IPS-15b (cell line): Measurements from ENCODE around the gene CPLX1.
"Not testable (repeated sequence)": the region's sequence is repeated elsewhere in the genome, so short reads cannot be mapped to it uniquely, and the experiment has no call there.

Experiments used
- H3K27me3 ChIP-seq: one replicate; pipeline ENCODE4 v1.6.1; 2013; ENCODE audit warnings: low read length; ENCODE audit not compliant: control insufficient read depth, insufficient read depth
- H3K36me3 ChIP-seq: one replicate; pipeline ENCODE4 v1.6.1; 2013; ENCODE audit warnings: low read length; ENCODE audit not compliant: control insufficient read depth, insufficient read depth
- H3K4me1 ChIP-seq: one replicate; pipeline ENCODE4 v1.6.1; 2013; ENCODE audit warnings: mild to moderate bottlenecking, low read length; ENCODE audit not compliant: control insufficient read depth, insufficient read depth
- H3K4me3 ChIP-seq: one replicate; pipeline ENCODE4 v1.5.1; 2013; ENCODE audit warnings: low read depth, low read length
- H3K9ac ChIP-seq: one replicate; pipeline ENCODE4 v1.6.1; 2013; ENCODE audit warnings: low read depth, mild to moderate bottlenecking, low read length
- H3K9me3 ChIP-seq: one replicate; pipeline ENCODE4 v1.6.1; 2013; ENCODE audit warnings: mild to moderate bottlenecking, low read length; ENCODE audit not compliant: control insufficient read depth, insufficient read depth

The CPLX1 gene

DNA sequence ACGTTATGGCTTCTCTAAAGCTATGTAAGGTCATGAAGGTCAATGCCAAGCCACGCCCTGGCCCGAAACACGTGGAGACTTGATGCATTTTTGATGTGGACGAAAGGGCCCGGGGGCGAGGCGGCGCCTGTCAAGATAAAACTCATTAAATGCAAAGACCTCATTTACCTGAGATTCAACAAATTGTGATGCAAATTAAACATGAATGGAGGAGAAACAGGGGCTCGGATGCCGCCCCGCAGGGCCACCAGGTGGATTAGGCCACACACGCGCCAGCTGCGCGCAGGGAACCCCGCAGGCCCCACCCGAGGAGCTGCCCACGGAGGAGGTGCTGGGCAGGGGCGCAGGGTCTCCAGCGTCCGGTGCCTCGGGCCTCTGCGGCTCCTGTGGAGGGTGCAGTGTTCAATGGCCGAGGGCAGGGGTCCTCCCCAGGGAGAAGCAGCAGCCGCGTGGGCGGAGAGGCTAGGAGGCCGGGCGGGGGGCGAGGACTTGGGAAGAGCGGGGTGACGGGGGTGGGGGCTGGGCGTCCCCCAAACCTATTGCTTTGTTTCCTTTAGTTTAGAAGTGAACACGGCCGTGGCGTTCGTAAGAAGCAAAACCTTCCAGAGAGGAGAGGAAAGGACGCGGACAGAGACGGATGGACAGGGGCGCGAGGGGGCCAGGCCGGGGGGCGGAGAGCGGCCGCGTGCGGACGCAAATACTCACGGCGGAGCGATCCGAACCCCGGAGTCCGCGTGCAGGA lies 40.4 kb downstream of the CPLX1 start:
- peak overlapping the region; percentile 32 for H3K4me3 ChIP-seq
- no peaks in the 10 kb centered on the region for H3K9me3 ChIP-seq
- H3K9ac ChIP-seq = no peak overlapping the region
- H3K36me3 ChIP-seq = no peaks in the 10 kb centered on the region
- H3K4me1 ChIP-seq = peaks cover 4% of the 10 kb centered on the region
- peaks cover 26% of the 10 kb centered on the region for H3K27me3 ChIP-seq

DNA sequence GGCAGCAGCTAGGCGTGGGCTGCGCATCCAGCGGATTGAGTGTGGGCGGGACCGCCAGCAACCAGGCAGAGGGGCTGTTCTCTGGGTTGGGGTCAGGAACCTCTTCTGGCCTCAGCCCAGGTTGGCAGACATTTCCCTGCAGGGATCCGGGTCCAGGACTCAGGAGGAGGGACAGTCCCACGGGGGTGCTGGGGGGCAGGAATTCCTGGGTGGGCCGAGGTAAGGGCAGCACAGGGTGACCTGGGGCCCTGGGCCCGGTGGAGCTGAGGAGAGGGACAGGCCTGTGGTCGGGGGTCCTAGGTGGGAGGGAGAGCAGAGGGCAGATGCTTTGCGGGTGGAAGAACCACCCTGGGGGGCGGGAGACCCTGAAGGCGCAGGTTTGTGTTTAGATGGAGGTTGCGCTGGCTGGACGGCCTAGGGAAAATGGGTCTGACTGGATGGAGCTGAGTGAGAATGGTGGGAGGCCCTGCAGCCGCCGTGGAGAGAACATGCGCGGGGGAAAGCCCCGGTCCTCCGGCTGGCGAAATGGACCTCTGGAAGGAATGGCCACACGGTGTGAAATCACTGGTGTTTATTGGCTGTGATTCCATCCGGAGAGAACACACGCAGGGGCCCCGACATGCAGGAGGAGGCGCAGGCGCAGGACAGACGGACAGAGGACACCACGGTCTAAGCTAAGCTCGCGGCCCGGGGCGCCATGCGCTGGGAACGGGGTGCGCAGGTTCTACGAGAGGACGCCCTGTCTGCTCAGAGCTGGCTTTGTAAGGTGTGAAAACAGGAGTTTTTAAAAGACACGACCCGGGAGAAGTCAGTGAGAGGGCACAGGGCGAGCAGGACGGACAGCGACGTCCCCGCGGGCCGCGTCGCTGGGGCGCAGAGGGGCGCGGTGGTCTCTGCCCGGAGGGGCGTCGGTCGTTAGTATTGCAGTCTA lies 41.3 kb downstream of the CPLX1 start:
- H3K36me3 ChIP-seq = peaks cover 4% of the 10 kb centered on the region
- no peak overlapping the region for H3K9ac ChIP-seq
- H3K9me3 ChIP-seq = no peaks in the 10 kb centered on the region
- peaks cover 4% of the 10 kb centered on the region for H3K4me1 ChIP-seq
- peaks cover 26% of the 10 kb centered on the region for H3K27me3 ChIP-seq
- H3K4me3 ChIP-seq = peak overlapping the region; percentile 32

DNA sequence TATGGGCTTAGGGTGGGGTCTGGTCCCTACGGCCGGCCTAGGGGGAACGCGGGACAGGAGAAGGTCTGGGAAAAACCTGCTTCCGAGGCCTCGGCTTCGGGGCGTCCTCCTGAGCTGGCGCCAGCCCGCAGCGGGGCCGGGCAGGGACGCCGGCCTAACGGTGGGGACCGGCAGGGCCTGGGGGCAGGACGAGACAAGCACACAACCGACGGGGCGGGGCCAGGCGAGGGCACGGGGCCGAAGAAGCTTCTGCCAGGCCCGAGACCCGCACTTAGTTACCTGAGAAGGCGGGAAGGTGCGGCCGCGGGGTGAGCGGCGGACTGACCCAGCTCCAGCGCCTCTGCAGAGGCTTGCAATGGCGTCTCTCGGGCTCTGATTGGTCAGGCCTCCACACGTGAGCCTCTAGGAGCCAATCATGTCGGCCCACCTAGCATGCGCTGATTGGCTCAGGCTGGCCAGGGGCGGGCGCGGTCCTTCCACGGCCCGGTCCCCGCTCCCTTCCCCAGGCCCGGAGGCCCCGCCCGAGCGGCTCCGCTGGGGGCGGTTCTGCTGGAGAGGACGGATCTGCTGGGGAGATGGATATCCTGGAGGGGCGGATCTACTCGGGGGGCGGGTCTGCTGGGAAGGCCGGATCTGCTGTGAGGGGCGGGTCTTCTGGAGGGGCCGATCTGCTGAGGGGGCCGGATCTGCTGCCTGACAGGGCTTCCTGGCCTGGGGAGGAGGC lies 44.3 kb downstream of the CPLX1 start:
- Histone ChIP-seq H3K36me3 (peaks cover 22% of the 10 kb centered on the region), H3K9me3 (no peaks in the 10 kb centered on the region), H3K27me3 (peaks cover 26% of the 10 kb centered on the region), H3K4me3 (peak overlapping the region; percentile 76), H3K9ac (peak overlapping the region; percentile 99), H3K4me1 (peaks cover 4% of the 10 kb centered on the region)

DNA sequence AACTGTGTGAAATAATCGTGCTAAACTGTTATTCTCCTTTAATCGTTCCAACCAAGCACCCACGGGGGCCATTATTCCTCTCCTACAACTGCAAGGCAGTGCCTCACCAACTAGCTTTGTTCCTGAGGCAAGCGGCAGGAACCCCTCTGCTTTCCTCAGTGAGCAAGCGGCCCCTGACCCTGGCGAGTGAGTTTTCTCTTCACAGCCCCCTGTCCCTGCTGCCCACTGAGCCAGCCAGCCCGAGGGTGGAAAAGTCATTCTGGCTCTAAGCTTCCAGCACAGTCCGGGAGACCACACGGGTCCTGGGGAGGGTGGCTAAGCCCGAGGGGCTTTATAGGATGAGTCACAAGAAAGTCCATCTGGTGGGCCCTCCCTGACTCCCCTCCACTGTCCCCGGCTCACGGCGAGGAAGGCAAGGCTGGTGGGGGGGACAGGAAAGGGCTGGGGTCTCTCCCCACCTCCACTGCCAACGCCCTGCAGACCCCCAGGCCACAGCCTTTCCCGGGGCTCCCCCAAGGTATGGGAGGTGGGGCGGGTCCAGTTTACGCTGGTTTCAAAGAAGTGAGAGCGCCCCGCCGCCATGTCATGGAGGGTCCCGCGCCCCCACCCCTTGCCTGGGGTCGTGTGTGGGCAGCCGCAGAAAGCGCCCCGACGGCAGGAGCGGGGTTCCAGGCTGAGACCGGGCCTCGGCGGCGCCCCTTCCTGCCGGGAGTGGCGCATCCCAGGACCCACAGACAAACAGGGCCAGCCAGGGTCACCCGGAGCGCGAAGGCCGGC lies 45.0 kb downstream of the CPLX1 start:
- H3K4me3 ChIP-seq = peak overlapping the region; percentile 76
- H3K27me3 ChIP-seq = peaks cover 26% of the 10 kb centered on the region
- H3K4me1 ChIP-seq = peaks cover 4% of the 10 kb centered on the region
- peak overlapping the region; percentile 99 for H3K9ac ChIP-seq
- H3K9me3 ChIP-seq = no peaks in the 10 kb centered on the region
- peaks cover 22% of the 10 kb centered on the region for H3K36me3 ChIP-seq

DNA sequence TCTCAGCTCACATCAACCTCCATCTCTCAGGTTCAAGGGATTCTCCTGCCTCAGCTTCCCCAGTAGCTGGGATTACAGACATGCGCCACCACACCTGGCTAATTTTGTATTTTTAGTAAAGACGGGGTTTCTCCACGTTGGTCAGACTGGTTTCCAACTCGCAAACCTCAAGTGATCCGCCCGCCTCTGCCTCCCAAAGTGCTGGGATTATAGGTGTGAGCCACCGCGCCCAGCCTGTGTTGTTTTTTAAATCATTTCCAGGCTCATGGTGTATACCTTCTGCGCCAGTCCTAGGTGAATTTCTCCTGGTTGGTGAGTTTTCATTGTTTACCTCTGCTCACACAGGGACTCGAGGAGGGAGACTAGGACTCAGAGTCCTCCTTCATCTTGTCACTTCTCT lies 45.7 kb downstream of the CPLX1 start:
- Histone ChIP-seq H3K9ac (peak overlapping the region; percentile 26), H3K27me3 (peaks cover 23% of the 10 kb centered on the region), H3K36me3 (peaks cover 22% of the 10 kb centered on the region), H3K4me3 (peak overlapping the region; percentile 76)
- H3K4me1 ChIP-seq, H3K9me3 ChIP-seq: not testable (repeated sequence)

DNA sequence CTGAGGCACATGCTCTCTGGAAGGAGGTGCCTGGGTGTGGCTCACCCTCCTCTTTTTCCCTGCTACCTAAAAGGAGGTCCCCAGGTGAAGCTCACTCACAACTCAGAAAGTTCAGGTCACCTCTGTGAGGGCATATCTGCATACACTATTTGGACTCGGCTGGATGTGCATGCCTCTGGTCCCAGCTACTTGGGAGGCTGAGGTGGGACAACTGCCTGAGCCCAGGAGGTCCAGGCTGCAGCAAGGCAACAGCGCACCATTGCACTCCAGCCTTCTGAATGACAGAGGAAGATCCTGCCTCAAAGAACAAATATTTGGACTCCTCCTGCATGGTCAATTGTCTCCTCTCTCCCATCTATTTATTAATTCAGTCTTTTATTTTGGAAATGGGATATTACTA lies 46.4 kb downstream of the CPLX1 start:
- peaks cover 16% of the 10 kb centered on the region for H3K27me3 ChIP-seq
- peaks cover 4% of the 10 kb centered on the region for H3K4me1 ChIP-seq
- H3K9ac ChIP-seq = no peak overlapping the region
- no peak overlapping the region for H3K4me3 ChIP-seq
- no peaks in the 10 kb centered on the region for H3K9me3 ChIP-seq
- H3K36me3 ChIP-seq = peaks cover 22% of the 10 kb centered on the region

DNA sequence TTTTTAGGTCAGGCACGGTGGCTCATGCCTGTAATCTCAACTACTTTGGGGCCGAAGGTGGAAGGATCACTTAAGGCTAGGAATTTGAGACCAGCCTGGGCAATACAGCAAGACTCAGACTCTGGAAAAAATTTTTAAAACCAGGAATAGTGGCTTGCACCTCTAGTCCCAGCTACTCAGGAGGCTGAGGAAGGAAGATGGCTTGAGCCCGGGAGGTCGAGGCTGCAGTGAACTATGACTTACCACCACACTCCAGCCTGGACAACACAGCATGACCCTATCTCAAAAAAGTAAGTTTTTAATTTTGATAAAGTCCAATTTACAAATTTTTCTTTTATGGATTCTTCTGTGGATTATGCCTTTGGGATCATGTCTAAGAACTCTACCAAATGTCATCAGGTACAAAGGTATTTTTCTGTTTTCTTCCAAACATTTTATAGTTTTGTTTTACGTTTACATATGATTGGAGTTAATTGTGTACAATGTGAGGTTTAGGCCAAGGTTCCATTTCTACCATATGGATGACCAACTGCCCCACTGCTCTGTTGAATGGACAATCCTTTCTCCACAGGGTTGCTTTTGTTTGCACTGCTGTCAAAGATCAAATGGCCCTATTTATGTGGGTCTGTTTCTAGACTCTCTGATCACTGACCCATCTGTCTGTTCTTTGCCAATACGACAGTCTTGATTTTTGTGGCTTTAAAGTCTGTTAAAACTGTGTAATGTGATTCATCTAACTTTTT lies 48.2 kb downstream of the CPLX1 start:
- H3K27me3 ChIP-seq = no peaks in the 10 kb centered on the region
- no peak overlapping the region for H3K9ac ChIP-seq
- H3K36me3 ChIP-seq = peaks cover 28% of the 10 kb centered on the region
- H3K9me3 ChIP-seq = no peaks in the 10 kb centered on the region
- H3K4me1 ChIP-seq = peaks cover 4% of the 10 kb centered on the region
- H3K4me3 ChIP-seq = no peak overlapping the region

DNA sequence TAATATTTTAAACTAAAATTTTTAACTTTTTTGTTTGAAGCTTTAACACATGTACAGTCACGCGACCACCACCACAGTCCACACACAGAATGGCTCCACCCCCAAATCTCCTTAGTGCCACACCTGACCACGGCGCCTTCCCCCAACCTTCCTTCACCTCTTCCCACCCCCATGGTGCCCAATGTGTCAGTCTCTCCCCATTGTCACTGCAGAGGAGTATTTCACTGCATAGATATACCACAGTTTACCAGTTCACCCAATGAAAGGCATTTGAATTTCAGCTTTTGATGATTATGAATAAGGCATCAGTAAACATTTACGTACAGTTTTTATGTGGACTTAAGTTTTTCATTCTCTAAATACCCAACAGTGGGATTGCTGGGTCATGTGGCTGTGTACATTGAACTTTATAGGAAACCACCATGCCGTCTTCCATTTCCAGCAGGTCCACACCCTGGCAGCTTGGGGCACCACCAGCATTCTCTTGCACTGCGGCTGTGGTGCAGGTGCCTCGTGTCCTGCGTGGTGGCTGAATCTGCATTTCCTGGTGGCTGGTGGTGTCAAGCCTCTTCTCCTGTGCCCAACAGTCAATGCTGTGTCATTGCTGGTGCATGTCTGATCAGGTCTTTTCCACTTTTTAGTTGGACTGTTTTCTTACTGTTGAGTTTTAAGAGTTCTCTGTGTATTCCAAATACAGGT lies 49.0 kb downstream of the CPLX1 start:
- no peak overlapping the region for H3K4me3 ChIP-seq
- no peaks in the 10 kb centered on the region for H3K4me1 ChIP-seq
- H3K36me3 ChIP-seq = peaks cover 30% of the 10 kb centered on the region
- H3K9me3 ChIP-seq = no peaks in the 10 kb centered on the region
- no peaks in the 10 kb centered on the region for H3K27me3 ChIP-seq
- no peak overlapping the region for H3K9ac ChIP-seq

DNA sequence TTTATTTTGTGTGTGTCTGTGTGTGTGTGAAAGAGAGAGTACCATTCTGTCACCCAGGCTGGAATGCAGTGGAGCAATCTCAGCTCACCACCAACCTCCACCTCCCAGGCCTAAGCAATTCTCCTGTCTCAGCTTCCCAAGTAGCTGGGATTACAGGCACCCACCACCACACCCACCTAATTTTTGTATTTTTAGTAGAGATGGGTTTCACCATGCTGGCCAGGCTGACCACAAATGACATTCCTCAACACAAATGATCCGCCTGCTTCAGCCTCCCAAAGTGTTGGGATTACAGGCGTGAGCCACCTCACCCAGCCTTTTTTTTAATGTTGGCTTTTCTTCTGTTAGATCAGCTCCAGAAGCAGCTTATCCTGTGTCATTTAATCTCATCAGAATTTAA lies 50.4 kb downstream of the CPLX1 start:
- H3K4me1 ChIP-seq = not testable (repeated sequence)

DNA sequence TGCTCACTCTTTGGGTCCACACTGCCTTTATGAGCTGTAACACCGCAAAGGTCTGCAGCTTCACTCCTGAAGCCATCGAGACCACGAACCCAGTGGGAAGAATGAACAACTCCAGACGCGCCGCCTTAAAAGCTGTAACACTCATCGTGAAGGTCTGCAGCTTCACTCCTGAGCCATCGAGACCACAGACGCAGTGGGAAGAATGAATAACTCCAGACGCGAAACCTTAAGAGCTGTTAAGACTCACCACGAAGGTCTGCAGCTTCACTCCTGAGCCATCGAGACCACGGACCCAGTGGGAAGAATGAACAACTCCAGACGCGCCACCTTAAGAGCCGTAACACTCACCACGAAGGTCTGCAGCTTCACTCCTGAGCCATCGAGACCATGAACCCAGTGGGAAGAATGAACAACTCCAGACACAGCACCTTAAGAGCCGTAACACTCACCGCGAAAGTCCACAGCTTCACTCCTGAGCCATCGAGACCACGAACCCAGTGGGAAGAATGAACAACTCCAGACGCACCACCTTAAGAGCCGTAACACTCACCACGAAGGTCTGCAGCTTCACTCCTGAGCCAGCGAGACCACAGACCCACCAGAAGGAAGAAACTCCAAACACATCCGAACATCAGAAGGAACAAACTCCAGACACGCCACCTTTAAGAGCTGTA lies 51.4 kb downstream of the CPLX1 start:
- H3K36me3 ChIP-seq = peaks cover 30% of the 10 kb centered on the region
- not testable (repeated sequence) for H3K4me1 ChIP-seq, H3K4me3 ChIP-seq, H3K9me3 ChIP-seq, H3K27me3 ChIP-seq, H3K9ac ChIP-seq

More for the DNA sequence above, 50.4 kb downstream of the CPLX1 start:
- not testable (repeated sequence) for H3K4me3 ChIP-seq, H3K9me3 ChIP-seq, H3K9ac ChIP-seq, H3K27me3 ChIP-seq
- H3K36me3 ChIP-seq = peaks cover 31% of the 10 kb centered on the region
